ENCODE data around the gene ALMS1.
"Not testable (repeated sequence)": the region's sequence is repeated elsewhere in the genome, so short reads cannot be mapped to it uniquely, and the experiment has no call there.

Gene ALMS1

DNA sequence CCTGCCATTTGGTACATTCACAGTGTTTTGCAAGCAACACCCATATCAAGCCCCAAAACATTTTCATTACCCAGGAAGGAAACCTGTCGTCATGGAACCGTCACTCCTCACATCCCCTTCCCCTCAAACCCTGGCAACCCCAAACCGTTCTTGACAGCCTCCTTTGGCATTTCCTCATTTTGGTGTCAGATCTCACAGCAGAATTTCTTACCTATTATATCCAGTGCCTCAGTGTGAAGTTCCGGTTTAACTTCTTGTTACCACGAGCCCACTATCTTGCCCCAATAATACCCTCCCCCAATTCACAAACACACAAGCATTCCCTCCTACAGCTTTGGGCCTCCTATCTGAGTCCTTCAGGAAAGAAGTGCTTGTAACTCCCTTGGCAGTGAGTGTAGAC lies 240.6 kb downstream of the ALMS1 start:
- H3K4me1 ChIP-seq; H3K36me3 ChIP-seq (replicated peaks); in situ Hi-C loops (cut with MboI; ENCODE audit: low sequenced_read_pairs); DNase-seq (ENCODE audit: low spot score in 2 of 2); H3K9me3 ChIP-seq; H3K27me3 ChIP-seq (ENCODE audit: low read depth); H3K4me3 ChIP-seq: not testable (repeated sequence)

- DNase-seq (ENCODE audit: low spot score in 2 of 2); H3K9me3 ChIP-seq; in situ Hi-C loops (cut with MboI; ENCODE audit: low sequenced_read_pairs); H3K4me3 ChIP-seq; H3K4me1 ChIP-seq; H3K27me3 ChIP-seq (ENCODE audit: low read depth); H3K36me3 ChIP-seq (replicated peaks): not testable (repeated sequence)
These were observed 242.9 kb downstream of the ALMS1 start for GRCh38 chr2:73628493-73628892.

- peak; percentile 28 to 37 for DNase-seq (ENCODE audit: low spot score in 2 of 2)
- H3K36me3 ChIP-seq (replicated peaks); H3K4me3 ChIP-seq; H3K4me1 ChIP-seq; H3K27me3 ChIP-seq (ENCODE audit: low read depth); in situ Hi-C loops (cut with MboI; ENCODE audit: low sequenced_read_pairs); H3K9me3 ChIP-seq: not testable (repeated sequence)
These were observed 245.1 kb downstream of the ALMS1 start for GRCh38 chr2:73630662-73631266.

DNA sequence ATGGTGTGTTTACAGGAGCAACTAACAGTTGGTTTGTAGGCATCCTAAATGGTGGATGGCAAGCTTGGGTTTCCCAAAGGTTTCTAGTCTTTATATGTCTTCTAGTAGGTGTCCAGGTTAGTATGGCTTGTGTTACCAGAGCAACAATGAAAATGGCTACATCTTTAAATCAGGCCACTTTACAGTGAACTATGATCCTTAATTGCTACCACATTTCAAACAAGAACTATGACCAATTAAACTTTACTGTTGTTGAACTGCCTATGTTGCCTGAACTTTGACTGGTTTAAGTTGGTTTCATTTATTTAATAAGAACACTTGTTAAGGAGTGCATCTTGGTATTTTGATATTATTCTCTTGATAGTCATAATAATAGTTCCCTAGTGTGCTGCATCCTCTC lies 251.3 kb downstream of the ALMS1 start:
- H3K4me3 ChIP-seq; H3K27me3 ChIP-seq (ENCODE audit: low read depth); in situ Hi-C loops (cut with MboI; ENCODE audit: low sequenced_read_pairs); DNase-seq (ENCODE audit: low spot score in 2 of 2); H3K9me3 ChIP-seq; H3K36me3 ChIP-seq (replicated peaks); H3K4me1 ChIP-seq: not testable (repeated sequence)

- in situ Hi-C loops (cut with MboI; ENCODE audit: low sequenced_read_pairs) = no loop called here
- Histone ChIP-seq H3K4me1 (no peaks in the 10 kb centered on the region), H3K4me3 (no peak overlapping the region), H3K36me3 (replicated peaks) (no peaks in the 10 kb centered on the region), H3K27me3 (ENCODE audit: low read depth) (no peaks in the 10 kb centered on the region), H3K9me3 (no peaks in the 10 kb centered on the region)
- DNase-seq (ENCODE audit: low spot score in 2 of 2) = no peak
These were observed 252.8 kb downstream of the ALMS1 start for GRCh38 chr2:73638429-73638828.

DNA sequence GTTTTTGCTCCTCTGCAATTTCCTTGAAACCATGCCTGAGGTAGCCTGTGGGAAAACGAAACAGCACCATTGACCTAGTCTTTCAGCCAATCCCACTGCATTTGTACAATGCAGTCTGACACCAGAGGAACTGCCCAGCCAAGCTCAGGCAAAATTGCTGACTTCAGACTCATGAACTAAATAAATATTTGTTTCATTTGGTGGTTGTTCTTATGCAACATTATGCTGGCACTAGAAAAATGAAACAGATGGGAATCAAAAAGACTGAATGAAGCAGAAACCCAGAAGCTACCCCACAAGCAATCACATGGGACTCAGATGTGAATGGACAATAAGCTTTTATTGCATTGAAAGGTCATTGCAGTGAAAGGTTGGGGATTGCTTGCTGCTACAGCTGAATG lies 254.9 kb downstream of the ALMS1 start:
- H3K4me3 ChIP-seq = no peak overlapping the region
- no peaks in the 10 kb centered on the region for H3K36me3 ChIP-seq (replicated peaks)
- no peaks in the 10 kb centered on the region for H3K4me1 ChIP-seq
- DNase-seq (ENCODE audit: low spot score in 2 of 2) = no peak
- 0 out of 2 replicates have a peak, but pooled peaks cover under 1% of the 10 kb centered on the region for H3K27me3 ChIP-seq (ENCODE audit: low read depth)
- H3K9me3 ChIP-seq = no peaks in the 10 kb centered on the region
- in situ Hi-C loops (cut with MboI; ENCODE audit: low sequenced_read_pairs) = no loop called here

GRCh38 chr2:73640946-73641766 lies 255.5 kb downstream of the ALMS1 start:
- no peaks in the 10 kb centered on the region for H3K9me3 ChIP-seq
- 0 out of 2 replicates have a peak, but pooled peaks cover 3% of the 10 kb centered on the region for H3K27me3 ChIP-seq (ENCODE audit: low read depth)
- no peak overlapping the region for H3K4me3 ChIP-seq
- in situ Hi-C loops (cut with MboI; ENCODE audit: low sequenced_read_pairs) = no loop called here
- no peak for DNase-seq (ENCODE audit: low spot score in 2 of 2)
- no peaks in the 10 kb centered on the region for H3K4me1 ChIP-seq
- no peaks in the 10 kb centered on the region for H3K36me3 ChIP-seq (replicated peaks)

GRCh38 chr2:73641767-73642062 lies 256.1 kb downstream of the ALMS1 start:
- H3K4me3 ChIP-seq = no peak overlapping the region
- H3K9me3 ChIP-seq = no peaks in the 10 kb centered on the region
- no peak for DNase-seq (ENCODE audit: low spot score in 2 of 2)
- 0 out of 2 replicates have a peak, but pooled peaks cover 3% of the 10 kb centered on the region for H3K27me3 ChIP-seq (ENCODE audit: low read depth)
- no peaks in the 10 kb centered on the region for H3K36me3 ChIP-seq (replicated peaks)
- in situ Hi-C loops (cut with MboI; ENCODE audit: low sequenced_read_pairs) = no loop called here
- H3K4me1 ChIP-seq = no peaks in the 10 kb centered on the region

- Histone ChIP-seq H3K9me3 (no peaks in the 10 kb centered on the region), H3K27me3 (ENCODE audit: low read depth) (0 out of 2 replicates have a peak, but pooled peaks cover 3% of the 10 kb centered on the region), H3K4me3 (no peak within 1 kb of the TSS), H3K4me1 (no peaks in the 10 kb centered on the region), H3K36me3 (replicated peaks) (no peaks in the 10 kb centered on the region)
- DNase-seq (ENCODE audit: low spot score in 2 of 2) = no peak
- in situ Hi-C loops (cut with MboI; ENCODE audit: low sequenced_read_pairs) = no loop called here
These were observed 256.8 kb downstream of the ALMS1 start, which contains the start of gene NAT8 for GRCh38 chr2:73642338-73643018. NAT8 (minus strand) TSS chr2:73642422; CDS start chr2:73641628, 794 bp downstream.

DNA sequence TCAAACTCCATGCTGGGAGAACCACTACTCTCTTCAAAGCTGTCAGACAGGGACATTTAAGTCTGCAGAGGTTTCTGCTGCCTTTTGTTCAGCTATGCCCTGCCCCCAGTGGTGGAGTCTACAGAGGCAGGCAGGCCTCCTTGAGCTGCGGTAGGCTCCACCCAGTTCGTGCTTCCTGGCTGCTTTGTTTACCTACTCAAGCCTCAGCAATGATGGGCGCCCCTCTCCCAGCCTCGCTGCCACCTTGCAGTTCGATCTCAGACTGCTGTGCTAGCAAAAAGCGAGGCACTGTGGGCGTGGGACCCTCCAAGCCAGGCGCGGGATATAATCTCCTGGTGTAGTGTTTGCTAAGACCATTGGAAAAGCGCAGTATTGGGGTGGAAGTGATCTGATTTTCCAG lies 262.1 kb downstream of the ALMS1 start:
- H3K9me3 ChIP-seq; DNase-seq (ENCODE audit: low spot score in 2 of 2); in situ Hi-C loops (cut with MboI; ENCODE audit: low sequenced_read_pairs); H3K4me3 ChIP-seq; H3K4me1 ChIP-seq; H3K27me3 ChIP-seq (ENCODE audit: low read depth); H3K36me3 ChIP-seq (replicated peaks): not testable (repeated sequence)

- Histone ChIP-seq H3K9me3 (no peaks in the 10 kb centered on the region), H3K36me3 (replicated peaks) (no peaks in the 10 kb centered on the region), H3K4me1 (no peaks in the 10 kb centered on the region), H3K27me3 (ENCODE audit: low read depth) (no peaks in the 10 kb centered on the region), H3K4me3 (no peak overlapping the region)
- in situ Hi-C loops (cut with MboI; ENCODE audit: low sequenced_read_pairs) = no loop called here
- DNase-seq (ENCODE audit: low spot score in 2 of 2) = no peak
These were observed 266.1 kb downstream of the ALMS1 start for GRCh38 chr2:73651591-73652230.

GRCh38 chr2:73652348-73652747 lies 266.7 kb downstream of the ALMS1 start:
- no peaks in the 10 kb centered on the region for H3K27me3 ChIP-seq (ENCODE audit: low read depth)
- H3K4me1 ChIP-seq = no peaks in the 10 kb centered on the region
- H3K9me3 ChIP-seq = no peaks in the 10 kb centered on the region
- H3K4me3 ChIP-seq = no peak overlapping the region
- DNase-seq (ENCODE audit: low spot score in 2 of 2) = no peak
- no peaks in the 10 kb centered on the region for H3K36me3 ChIP-seq (replicated peaks)
- in situ Hi-C loops (cut with MboI; ENCODE audit: low sequenced_read_pairs) = no loop called here

DNA sequence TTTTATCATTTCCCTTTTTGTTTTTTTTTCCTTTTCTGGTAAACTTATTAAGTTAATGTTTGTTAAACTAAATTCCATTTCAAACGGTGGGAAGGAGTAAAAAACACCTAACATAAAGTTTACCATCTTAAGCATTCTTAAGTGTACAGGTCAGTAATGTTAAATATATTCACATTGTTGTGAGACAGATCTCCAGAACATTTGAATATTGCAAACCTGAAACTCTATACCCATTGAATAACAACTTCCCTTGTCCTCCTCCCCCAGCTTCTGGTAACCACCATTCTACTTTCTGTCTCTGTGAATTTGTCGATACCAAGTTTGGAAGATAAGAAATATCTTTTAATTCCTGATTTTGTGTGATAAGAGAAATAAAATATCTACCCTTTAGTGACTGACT lies 268.5 kb downstream of the ALMS1 start:
- H3K36me3 ChIP-seq (replicated peaks) = no peaks in the 10 kb centered on the region
- in situ Hi-C loops (cut with MboI; ENCODE audit: low sequenced_read_pairs) = no loop called here
- no peaks in the 10 kb centered on the region for H3K4me1 ChIP-seq
- no peak for DNase-seq (ENCODE audit: low spot score in 2 of 2)
- peaks cover 7% of the 10 kb centered on the region for H3K27me3 ChIP-seq (ENCODE audit: low read depth)
- H3K9me3 ChIP-seq = no peaks in the 10 kb centered on the region
- no peak overlapping the region for H3K4me3 ChIP-seq

Measured in HAP-1 (cell line).